ENCODE measurements around the gene PPM1A.

DNA sequence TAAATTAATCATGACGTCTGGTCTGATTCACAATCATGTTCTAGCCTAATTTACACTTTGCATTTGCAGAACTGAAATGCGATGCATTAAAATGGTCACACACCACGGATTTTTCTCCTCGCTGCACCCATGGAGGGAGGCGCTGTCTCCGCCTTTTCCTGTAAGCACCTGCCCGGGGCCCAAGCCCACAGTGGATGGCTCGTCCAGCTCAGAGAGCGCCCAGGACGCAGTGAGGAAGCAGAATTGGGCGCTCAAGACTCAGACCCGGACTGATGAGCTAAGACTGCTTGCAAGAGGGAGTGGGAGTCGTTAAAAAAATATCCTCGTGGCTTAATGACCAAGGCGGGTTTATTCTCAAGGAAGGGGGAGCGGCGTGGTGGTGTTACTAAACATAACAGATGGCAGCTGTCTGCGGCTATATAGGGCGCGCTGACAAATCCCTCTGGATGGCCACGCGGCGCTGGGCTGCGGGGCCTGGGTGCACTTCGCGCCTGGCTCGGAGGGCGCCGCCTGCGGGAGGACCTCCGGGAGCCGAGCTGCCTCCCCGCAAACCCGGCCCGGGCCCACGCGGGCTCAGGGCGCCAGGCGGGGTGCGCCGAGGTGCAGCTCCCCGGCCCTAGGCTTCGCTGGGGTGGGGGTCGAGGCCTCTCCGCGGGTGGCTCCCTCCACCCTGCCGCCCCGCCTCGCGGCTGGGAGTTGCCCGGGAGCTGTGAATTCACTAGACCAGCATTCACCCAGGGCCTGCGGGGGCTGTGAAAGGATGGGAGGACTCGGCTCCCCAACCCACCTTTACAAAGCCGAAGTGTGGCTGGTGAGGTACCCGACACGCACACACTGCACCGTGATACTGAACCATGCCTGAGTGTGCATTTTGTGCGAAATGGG is 78.7 kb downstream of the PPM1A start:
- TF ChIP-seq, protein P1, sequence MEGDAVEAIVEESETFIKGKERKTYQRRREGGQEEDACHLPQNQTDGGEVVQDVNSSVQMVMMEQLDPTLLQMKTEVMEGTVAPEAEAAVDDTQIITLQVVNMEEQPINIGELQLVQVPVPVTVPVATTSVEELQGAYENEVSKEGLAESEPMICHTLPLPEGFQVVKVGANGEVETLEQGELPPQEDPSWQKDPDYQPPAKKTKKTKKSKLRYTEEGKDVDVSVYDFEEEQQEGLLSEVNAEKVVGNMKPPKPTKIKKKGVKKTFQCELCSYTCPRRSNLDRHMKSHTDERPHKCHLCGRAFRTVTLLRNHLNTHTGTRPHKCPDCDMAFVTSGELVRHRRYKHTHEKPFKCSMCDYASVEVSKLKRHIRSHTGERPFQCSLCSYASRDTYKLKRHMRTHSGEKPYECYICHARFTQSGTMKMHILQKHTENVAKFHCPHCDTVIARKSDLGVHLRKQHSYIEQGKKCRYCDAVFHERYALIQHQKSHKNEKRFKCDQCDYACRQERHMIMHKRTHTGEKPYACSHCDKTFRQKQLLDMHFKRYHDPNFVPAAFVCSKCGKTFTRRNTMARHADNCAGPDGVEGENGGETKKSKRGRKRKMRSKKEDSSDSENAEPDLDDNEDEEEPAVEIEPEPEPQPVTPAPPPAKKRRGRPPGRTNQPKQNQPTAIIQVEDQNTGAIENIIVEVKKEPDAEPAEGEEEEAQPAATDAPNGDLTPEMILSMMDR (IDR thresholded peaks at IDR 0.05 in 4 of 5, conservative IDR thresholded peaks at IDR 0.05 in 1 of 5): peak in 2 of 5 experiments; percentile 26 to 38
- peak; percentile 21 to 40 for TF ChIP-seq POLR2A (IDR thresholded peaks at IDR 0.05)

Data from gastrocnemius medialis (tissue), 4 donors.